Kidney epithelial cell (primary cell): ENCODE results near the gene TMEM40. TPM values are rescaled to one million over a fixed set of nuclear protein-coding genes. Genes with fewer than 3 reads are reported as not detected.

Experiments used
- DNase-seq: peaks from one replicate; pipeline ENCODE4 v3.0.0-alpha.2; 2010; ENCODE audit warnings: low read depth
- H3K27me3 ChIP-seq: 2 replicates; pipeline ENCODE4 v1.6.0; 2011; ENCODE audit warnings: low read length; ENCODE audit not compliant: control insufficient read depth, insufficient read depth
- H3K36me3 ChIP-seq: 2 replicates; pipeline ENCODE4 v1.5.1; 2011; ENCODE audit warnings: low read length; ENCODE audit not compliant: control insufficient read depth, insufficient read depth
- H3K4me3 ChIP-seq: 2 replicates; pipeline ENCODE4 v1.5.1; 2011; ENCODE audit warnings: low read depth, mild to moderate bottlenecking, control low read depth, low read length
- total RNA-seq: library from RNA; depleted of rRNA; stranded (reverse); fragments of >200 nt; gene quantifications from 2 replicates; pipeline ENCODE4 v1.2.3, GENCODE V29; 2015
- TF ChIP-seq, protein P1 (sequence below): IDR thresholded peaks from 2 replicates; pipeline ENCODE4 v1.5.1; 2011; ENCODE audit warnings: mild to moderate bottlenecking, moderate library complexity, low read length, control low read depth, inconsistent platforms; ENCODE audit not compliant: insufficient read depth, poor library complexity, severe bottlenecking

The TMEM40 gene
- total RNA-seq, 1 donor from 2014 or later = 5.3 TPM

DNA sequence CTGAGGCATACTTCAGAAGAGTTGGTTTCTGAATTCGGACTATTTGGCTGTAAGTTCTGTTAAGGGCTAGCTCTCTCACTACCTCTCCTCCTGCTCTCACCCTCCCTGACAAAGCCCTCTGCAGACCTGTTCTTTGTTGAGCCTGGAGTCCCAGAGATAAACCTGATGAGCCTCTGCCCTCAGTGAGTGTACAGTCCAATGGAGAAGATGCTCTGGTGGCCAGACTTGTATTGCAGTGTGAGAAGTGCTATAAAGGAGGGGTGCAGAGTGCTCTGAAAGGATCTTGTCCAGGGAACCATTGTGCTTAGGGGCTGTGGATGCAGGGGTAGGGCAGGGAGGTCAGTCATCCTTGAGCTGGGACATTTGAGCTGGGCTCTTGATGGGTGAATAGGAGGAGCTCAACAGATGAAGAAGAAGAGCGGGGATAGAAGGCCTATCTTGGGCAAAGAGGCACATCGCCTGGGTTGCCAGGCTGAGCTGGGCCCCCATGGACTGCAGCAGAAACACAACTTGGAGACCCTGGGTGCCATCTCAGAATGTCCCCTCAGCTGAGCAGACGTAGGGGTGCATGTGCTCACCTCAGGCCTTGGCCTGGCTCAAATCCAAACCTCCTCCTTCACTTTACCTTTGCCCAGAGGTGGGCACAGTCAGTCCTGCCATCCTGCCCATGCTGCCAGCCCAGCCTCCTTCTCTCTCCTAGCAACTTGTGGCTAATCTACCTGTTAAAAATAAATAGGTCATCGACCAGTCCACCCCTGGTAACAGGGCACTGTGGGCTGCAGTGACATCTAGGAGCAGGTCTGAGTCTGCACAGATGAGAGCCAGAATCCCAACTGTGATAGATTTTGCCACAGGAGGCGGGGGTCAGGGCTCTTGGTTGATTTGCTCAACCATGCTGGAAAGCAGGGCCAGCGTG, 40.7 kb upstream of the TMEM40 start:
- TF ChIP-seq, protein P1, sequence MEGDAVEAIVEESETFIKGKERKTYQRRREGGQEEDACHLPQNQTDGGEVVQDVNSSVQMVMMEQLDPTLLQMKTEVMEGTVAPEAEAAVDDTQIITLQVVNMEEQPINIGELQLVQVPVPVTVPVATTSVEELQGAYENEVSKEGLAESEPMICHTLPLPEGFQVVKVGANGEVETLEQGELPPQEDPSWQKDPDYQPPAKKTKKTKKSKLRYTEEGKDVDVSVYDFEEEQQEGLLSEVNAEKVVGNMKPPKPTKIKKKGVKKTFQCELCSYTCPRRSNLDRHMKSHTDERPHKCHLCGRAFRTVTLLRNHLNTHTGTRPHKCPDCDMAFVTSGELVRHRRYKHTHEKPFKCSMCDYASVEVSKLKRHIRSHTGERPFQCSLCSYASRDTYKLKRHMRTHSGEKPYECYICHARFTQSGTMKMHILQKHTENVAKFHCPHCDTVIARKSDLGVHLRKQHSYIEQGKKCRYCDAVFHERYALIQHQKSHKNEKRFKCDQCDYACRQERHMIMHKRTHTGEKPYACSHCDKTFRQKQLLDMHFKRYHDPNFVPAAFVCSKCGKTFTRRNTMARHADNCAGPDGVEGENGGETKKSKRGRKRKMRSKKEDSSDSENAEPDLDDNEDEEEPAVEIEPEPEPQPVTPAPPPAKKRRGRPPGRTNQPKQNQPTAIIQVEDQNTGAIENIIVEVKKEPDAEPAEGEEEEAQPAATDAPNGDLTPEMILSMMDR = no peak
- no peak for DNase-seq
- no peaks in the 10 kb centered on the region for H3K27me3 ChIP-seq
- no peak overlapping the region for H3K4me3 ChIP-seq
- no peaks in the 10 kb centered on the region for H3K36me3 ChIP-seq

DNA sequence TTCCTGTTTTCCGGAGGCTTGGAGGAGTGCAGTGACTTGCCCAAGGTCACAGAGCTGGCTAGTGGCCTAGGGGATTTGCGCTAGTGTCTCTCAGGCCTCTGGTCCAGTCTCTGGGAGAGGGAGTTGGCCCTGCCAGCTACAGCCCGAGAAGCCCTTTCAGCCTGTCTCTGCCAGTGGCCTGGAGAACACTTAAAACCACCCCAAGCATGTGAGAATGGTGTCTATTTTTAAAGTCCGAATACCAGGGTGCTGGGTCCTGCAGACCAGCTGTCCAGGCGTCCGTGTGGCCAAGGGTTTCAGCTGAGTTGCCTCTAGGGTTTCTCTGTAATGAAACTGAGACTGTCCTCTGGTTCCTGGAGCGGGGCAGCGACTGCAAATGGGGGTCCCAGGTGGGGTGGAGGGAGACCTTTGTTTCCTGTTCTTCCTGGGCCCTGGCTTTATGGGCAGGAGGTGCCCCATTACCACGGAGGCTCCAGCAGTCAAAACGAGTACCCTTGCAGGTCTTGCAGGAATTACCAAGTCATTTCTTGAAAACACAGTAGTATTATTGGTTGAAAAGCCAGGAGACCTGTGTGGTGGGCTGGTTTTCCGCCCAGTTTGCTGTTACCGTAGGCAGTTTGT, 39.6 kb upstream of the TMEM40 start:
- no peak for DNase-seq
- H3K27me3 ChIP-seq = no peaks in the 10 kb centered on the region
- H3K4me3 ChIP-seq = no peak overlapping the region
- TF ChIP-seq, protein P1 = no peak
- no peaks in the 10 kb centered on the region for H3K36me3 ChIP-seq

DNA sequence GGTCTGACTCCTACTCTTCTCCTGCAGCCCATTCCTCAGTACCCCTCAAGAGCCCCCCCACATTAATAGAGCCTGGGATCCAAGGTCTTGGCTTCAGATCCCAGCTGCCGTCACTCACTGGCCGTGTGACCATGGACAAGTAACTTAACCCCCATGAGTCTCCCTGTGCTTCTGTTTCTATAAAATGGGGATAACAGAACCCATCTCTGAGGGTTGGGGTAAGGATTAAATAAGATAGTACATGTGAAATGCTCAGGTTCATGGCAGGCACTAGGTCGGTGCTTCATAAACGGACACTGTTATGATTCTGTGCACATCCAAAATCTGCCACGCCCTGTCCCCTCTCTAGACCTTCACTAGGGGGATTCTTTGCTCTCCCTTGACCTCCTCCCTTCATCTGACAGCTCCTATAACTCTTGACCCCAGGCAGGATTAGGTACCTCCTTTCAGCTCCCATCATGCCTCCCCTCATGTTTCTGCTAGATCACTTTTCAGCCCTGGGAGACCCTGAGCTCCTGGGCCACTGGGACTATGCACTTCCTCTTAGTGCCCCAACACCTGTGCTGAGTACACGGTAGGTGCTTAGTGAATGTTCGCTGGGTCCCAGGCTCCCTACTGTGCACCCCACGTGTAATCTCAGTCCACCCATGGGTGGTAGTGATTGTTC, 39.0 kb upstream of the TMEM40 start:
- Histone ChIP-seq H3K27me3 (no peaks in the 10 kb centered on the region), H3K36me3 (no peaks in the 10 kb centered on the region), H3K4me3 (no peak overlapping the region)
- DNase-seq = no peak
- TF ChIP-seq, protein P1 = no peak

DNA sequence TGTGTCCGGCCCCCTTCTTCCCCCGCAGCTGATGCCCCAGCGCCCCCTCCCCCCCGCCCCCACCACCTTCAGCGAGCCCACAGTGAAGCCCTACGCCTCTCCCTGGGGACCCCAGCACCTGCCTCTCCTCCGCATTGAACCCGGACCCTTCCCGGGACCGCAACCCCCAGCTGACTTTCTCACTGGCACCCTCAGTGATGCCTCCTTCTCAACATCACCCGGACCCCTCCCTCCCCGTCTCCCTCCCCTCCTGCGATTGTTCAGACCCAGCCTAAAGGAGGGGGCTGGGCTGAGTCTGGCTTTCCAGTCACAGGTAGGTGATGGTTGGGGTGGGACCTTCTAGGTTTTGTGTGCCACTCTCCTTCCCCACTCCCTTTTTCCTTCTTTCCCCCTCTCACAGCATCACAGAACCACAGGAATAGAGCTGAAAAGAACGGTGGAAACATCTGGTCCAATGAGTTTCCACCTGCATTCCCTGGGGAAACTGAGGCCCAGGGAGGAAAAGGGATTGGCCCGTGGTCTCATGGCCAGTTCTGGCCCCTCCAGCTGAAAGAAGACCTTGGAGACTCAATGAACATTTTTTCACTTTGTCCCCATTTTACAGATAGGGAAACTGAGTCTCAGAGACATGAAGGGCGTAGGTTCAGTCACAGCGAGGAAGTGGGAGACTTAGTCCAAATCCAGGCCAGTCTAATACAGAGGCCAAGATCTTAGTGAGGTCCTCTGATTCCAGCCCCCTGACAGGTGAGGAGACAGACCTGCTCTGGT, 38.2 kb upstream of the TMEM40 start:
- Histone ChIP-seq H3K36me3 (no peaks in the 10 kb centered on the region), H3K4me3 (peak overlapping the region; percentile 43), H3K27me3 (no peaks in the 10 kb centered on the region)
- no peak for DNase-seq
- TF ChIP-seq, protein P1 = no peak

DNA sequence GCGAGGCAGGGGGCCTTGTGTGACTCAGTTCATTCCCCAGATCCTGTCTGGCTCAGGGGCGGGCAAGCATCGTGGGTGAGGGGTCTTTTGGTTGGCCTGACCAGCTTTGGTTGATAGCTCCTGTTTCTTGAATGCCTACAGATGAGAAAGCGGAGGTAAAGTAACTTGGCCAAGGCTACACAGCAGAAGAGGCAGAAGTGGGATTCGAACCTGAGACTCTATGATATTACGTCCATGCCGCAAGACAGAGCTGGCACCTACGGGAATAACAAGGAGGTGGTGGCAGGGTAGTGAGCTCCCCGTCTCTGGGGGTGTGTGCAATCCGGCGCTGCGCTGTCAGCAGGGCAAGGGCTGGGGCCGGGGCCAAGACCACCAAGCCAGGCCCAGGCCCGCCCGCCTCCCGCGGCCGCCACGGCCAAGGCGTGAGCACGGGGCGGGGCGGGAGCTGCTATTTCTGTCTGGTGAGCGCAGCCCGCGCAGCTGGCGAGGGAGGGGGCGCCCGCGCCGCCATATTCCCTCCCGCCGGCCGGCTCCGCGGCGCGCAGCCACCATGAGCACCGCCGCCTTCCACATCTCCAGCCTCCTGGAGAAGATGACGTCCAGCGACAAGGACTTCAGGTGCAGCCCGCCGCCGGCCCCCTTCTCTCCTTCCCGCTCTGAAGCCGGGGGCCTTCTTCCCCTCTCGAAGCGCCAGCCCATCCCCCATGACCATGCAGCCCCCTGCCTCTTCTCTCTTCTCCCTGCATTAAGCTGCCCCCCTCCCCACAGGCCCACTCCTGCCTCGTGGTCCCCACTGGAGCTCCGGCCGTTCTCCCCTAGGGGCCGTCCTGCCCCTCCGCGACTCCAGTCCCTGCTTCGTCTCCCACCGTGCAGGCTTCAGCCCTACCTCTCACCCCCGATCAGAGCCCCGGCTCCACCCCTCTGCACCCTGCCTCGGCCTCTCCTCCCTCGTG, 37.4 kb upstream of the TMEM40 start, which contains the start of gene CAND2:
Gene CAND2 (plus strand): TSS at position 510 of the 953 bp plus-strand sequence. CDS start 41 bp downstream, at position 551.
- H3K36me3 ChIP-seq = no peaks in the 10 kb centered on the region
- no peak for DNase-seq
- no peaks in the 10 kb centered on the region for H3K27me3 ChIP-seq
- TF ChIP-seq, protein P1 = no peak
- H3K4me3 ChIP-seq = peak within 1 kb of the TSS; percentile 43
